Ovary (tissue), 9 donors: ENCODE data around the gene TSPAN31. TPM values are rescaled to one million over a fixed set of nuclear protein-coding genes. Genes with fewer than 3 reads are reported as not detected.

Experiments used
- DNase-seq, 5 donors: peaks; one replicate each; pipeline ENCODE4 v3.0.0-alpha.2; 2019 to 2020
- H3K27ac ChIP-seq, 2 donors: fragments of 200-600 bp; one replicate each; pipeline versions ENCODE4 v1.5.1 to v1.8.0; 2019 to 2022
- H3K27me3 ChIP-seq: fragments of 200-600 bp; one replicate; pipeline ENCODE4 v1.8.0; 2022
- H3K36me3 ChIP-seq: fragments of 200-600 bp; sonication (generic); one replicate; pipeline ENCODE4 v1.5.1; 2019
- H3K4me1 ChIP-seq: one replicate; pipeline ENCODE4 v1.8.1; 2013; ENCODE audit warnings: mild to moderate bottlenecking, moderate library complexity; ENCODE audit not compliant: insufficient read depth
- H3K4me3 ChIP-seq: fragments of 200-600 bp; sonication (generic); one replicate; pipeline ENCODE4 v1.5.1; 2017
- H3K9me3 ChIP-seq, 2 donors: fragments of 200-600 bp in 1 of 2; sonication (generic) in 1 of 2; one replicate each; pipeline versions ENCODE4 v1.5.1 to v1.8.1; 2013 to 2019; ENCODE audit warnings: mild to moderate bottlenecking in 1 of 2, moderate library complexity in 1 of 2
- EP300 ChIP-seq: sonication (generic); formaldehyde crosslinking; IDR thresholded peaks from one replicate; pipeline ENCODE4 v1.6.1; 2017; ENCODE audit warnings: antibody characterized with exemption
- POLR2A ChIP-seq: fragments of 450-650 bp; IDR thresholded peaks from one replicate; pipeline ENCODE4 v1.6.1; 2017; ENCODE audit warnings: antibody characterized with exemption, mild to moderate bottlenecking, moderate library complexity
- WGBS, 3 donors: extraction: QIAGEN DNeasy Blood & Tissue Kit in 1 of 3; methylation state at CpG; one replicate each; pipeline versions ENCODE4 v1.1.5 to v1.1.7; 2013 to 2017; 5-methylcytosine and 5-hydroxymethylcytosine counted together
- intact Hi-C, 4 donors: fragments of 100-400 bp; cut with DNase I; formaldehyde crosslinking; loops; one replicate each; pipeline versions ENCODE4 v1.11.0 to v1.15.1; 2022 to 2023
- polyA plus RNA-seq, 2 donors: library from polyadenylated mRNA; stranded (reverse); fragments of 200-250 nt in 1 of 2; fragments of 350-450 nt in 1 of 2; fragmentation: Illumina TruSeq in 1 of 2; extraction: RNeasy Lipid Tissue Mini Kit (QIAGEN cat#74804) in 1 of 2; gene quantifications; one replicate each; pipeline ENCODE4 v1.2.3, GENCODE V29; 2013 to 2014
- total RNA-seq, 7 donors: library from RNA; depleted of rRNA in 2 of 7; stranded (reverse); fragments of >200 nt in 2 of 7; fragmentation: NEBNext Ultra II Directional in 3 of 7; extraction: Animal tissue kit (Norgen Biotek cat#: 25700) in 3 of 7; gene quantifications; one replicate each; pipeline versions ENCODE4 v1.1.0 to v1.2.4, GENCODE V29; 2016 to 2023
- TF ChIP-seq, protein P1 (sequence below), 3 donors: fragments of 450-650 bp in 2 of 3; fragments of 200-600 bp in 1 of 3; IDR thresholded peaks; one replicate each; pipeline versions ENCODE4 v1.5.1 to v1.8.0; 2016 to 2022; ENCODE audit warnings: antibody characterized with exemption in 3 of 3, mild to moderate bottlenecking in 1 of 3
- donor health status: DM: no; HTN: no; CAD: no; lungs with moderate emphysema.
- donor health status: DM: no; HTN: no; CAD: no.
- donor health status: Bipolar disorder and iron deficiency.
- donor health status: DM: yes; HTN: yes; CAD: no.
- donor health status: DM: no; HTN: no; CAD: no.
- donor health status: DM: yes; HTN: yes; CAD: no.

The TSPAN31 gene
- total and polyA plus RNA-seq, 9 donors = 27.7 to 64.0 (median 43.9) TPM

DNA sequence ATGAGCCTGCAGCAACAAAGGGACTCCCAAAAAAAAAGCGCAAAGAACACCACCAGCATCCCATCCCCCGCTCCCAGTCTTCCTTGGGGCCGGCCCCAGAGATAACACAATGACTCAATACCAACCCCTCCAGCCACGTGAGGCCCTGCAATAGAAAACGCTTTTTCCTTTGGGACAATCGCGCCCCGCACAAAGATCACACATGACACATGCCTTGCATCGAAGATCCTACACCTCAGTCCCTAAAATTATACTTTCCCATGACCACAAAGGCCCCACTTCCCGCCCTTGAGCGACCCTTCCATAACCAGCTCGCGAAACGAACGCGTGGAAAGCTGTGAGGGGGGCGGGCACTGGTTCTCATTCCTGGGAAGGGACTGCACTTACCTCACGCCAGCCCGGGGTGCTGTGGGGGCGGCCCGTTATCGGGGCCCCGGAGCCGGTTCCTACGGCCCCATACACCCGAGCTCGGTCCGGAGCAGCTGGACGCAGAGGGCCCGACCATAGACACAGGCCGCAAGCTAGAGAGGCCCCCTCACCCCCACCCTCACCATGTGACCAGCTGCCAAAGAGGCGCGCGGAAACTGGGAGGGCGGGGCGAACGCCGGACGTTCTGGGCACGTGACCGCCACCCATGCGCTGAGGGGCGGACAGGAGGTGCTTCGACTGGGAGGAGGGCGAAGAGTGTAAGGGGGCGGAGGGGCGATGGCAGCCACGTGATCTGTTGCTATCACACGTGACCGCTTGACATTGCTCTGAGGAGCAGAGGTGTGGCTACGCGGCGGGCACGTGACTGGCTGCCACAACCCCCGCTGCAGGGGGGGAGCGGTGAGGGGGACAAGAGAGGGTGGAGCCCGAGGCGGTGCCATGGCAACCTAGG lies 7.2 kb downstream of the TSPAN31 start, which contains the start of gene CDK4:
TSS of gene CDK4 (minus strand) at position 523 of the 880 bp plus-strand sequence. CDS start 593 bp downstream, outside the sequence.
- peak; percentile 99 for DNase-seq

DNA sequence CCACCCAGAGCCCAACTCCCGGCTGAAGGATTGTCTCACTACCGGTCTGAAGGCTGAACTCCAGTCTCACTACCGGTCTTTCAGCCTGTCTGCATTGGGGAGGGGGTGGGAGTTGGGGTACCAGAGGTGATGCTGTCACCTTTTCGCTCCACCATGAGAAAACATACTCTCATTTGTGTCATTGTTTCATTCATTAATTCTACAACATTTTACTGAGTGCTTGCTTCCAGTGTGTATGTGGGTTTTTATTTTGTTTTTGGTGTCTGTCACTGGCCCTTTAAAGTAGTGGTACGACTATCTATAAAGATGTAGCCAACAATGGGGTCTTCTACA lies 7.8 kb downstream of the TSPAN31 start:
- H3K27ac ChIP-seq = no peak overlapping the region
- no peaks in the 10 kb centered on the region for H3K36me3 ChIP-seq
- no peaks in the 10 kb centered on the region for H3K27me3 ChIP-seq
- DNase-seq = no peak
- peak overlapping the region; percentile 31 for H3K4me3 ChIP-seq
- TF ChIP-seq, protein P1, sequence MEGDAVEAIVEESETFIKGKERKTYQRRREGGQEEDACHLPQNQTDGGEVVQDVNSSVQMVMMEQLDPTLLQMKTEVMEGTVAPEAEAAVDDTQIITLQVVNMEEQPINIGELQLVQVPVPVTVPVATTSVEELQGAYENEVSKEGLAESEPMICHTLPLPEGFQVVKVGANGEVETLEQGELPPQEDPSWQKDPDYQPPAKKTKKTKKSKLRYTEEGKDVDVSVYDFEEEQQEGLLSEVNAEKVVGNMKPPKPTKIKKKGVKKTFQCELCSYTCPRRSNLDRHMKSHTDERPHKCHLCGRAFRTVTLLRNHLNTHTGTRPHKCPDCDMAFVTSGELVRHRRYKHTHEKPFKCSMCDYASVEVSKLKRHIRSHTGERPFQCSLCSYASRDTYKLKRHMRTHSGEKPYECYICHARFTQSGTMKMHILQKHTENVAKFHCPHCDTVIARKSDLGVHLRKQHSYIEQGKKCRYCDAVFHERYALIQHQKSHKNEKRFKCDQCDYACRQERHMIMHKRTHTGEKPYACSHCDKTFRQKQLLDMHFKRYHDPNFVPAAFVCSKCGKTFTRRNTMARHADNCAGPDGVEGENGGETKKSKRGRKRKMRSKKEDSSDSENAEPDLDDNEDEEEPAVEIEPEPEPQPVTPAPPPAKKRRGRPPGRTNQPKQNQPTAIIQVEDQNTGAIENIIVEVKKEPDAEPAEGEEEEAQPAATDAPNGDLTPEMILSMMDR (IDR thresholded peaks at IDR 0.05) = peak in 1 of 3 donors; percentile 10
- no peak for TF ChIP-seq POLR2A
- 1 to 3% (median 2%) methylated on average over 5 of the region's 5 CpGs for WGBS, 3 donors
- H3K4me1 ChIP-seq = peaks cover 9% of the 10 kb centered on the region
- intact Hi-C loops = no loop called here
- H3K9me3 ChIP-seq = no peaks in the 10 kb centered on the region

More for the DNA sequence above, 7.2 kb downstream of the TSPAN31 start, which contains the start of gene CDK4:
- H3K36me3 ChIP-seq = no peaks in the 10 kb centered on the region
- TF ChIP-seq POLR2A = peak; percentile 78
- TF ChIP-seq EP300 = peak; percentile 30
- TF ChIP-seq, protein P1 (IDR thresholded peaks at IDR 0.05) = peak in 1 of 3 donors; percentile 10
- H3K4me1 ChIP-seq = peaks cover 9% of the 10 kb centered on the region
- 0 to 2% (median 0%) methylated on average over 56 to 58 of the region's 58 CpGs for WGBS, 3 donors
- intact Hi-C loops = no loop called here
- H3K4me3 ChIP-seq = peak within 1 kb of the TSS; percentile 82
- no peaks in the 10 kb centered on the region for H3K9me3 ChIP-seq
- peak within 1 kb of the TSS; percentile 31 to 50 for H3K27ac ChIP-seq
- H3K27me3 ChIP-seq = no peaks in the 10 kb centered on the region

DNA sequence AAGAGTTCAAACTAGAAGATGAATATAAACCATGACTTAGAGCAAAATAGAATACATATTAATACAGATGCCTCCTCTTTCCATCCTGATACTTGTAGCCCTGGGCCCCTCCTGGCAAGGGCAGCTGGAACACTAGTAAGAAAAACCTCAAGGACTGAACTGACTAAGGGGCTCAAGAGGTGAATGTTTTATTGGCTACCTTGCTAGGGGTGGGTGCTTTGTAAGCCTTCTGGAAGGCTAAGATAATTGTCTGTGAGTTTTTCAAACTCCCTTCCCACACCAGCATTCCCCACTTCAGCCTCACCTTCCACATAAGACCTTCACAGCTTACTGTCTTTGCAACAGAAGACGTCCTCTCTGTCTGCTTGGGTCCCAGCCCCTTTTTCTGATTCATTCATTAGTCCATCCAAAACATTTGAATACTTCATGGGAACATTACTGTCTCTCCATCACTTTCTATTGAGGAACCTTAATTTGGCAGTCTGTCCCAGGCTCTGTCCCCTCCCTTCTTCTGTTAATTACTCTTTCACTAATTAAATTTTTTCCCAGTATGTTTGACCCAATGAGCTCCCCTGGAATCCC lies 9.0 kb downstream of the TSPAN31 start:
- DNase-seq = no peak
- peaks cover 0 to 10% of the 10 kb centered on the region in 2 donors for H3K9me3 ChIP-seq
- peaks cover 9% of the 10 kb centered on the region for H3K4me1 ChIP-seq
- intact Hi-C loops = no loop called here
- H3K27me3 ChIP-seq = no peaks in the 10 kb centered on the region
- H3K4me3 ChIP-seq = no peak overlapping the region
- no peak for TF ChIP-seq POLR2A
- TF ChIP-seq, protein P1 (IDR thresholded peaks at IDR 0.05) = no peak
- no peak for TF ChIP-seq EP300
- no peaks in the 10 kb centered on the region for H3K36me3 ChIP-seq
- H3K27ac ChIP-seq = no peak overlapping the region
- WGBS, 3 donors = 12 to 23% (median 17%) methylated on average over 1 of the region's 1 CpG

DNA sequence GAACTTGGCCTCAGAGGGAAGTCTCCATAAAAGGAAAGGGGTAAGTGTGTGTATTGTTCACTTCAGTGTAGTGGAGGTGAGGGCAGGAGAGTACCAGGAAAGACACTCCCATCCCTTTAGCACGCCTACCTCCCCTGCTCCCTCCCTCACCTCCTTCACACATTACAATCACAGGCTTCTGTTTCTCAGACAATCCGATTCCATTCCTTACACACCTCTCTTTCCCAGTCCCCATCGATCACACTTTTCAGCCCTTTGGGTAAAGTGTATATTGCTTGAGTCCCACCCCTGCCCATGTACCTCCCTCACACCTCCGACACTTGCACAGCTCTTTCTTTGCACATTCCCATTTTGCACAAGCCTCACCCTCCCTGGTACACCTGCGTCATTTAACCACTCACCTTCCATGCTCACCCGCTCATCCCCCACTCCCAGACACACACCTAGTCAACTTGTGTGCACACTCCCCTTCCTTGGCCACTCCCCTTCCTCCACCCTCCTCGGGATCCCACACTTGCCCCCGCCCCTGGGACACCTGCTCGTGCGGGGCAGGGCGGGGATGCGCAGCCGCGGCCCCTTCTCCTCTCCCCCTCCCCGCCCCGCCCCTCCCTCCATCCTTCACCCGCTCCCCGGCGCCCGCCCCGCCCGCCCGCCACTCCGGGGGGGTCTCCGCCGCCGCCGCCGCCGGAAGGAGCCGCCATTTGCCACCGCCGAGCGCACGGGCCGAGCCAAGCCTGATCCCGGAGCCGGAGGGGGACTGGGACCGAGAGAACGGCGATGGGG lies 9.8 kb downstream of the TSPAN31 start, which contains the start of gene MARCHF9:
TSS of gene MARCHF9 (plus strand) at position 693 of the 783 bp plus-strand sequence. CDS start 426 bp downstream, outside the sequence.
- DNase-seq = peak in 4 of 5 donors; percentile 54 to 64 (median 60)
- no peaks in the 10 kb centered on the region for H3K27me3 ChIP-seq
- H3K36me3 ChIP-seq = no peaks in the 10 kb centered on the region
- H3K4me3 ChIP-seq = peak within 1 kb of the TSS; percentile 69
- intact Hi-C loops = no loop called here
- H3K27ac ChIP-seq = peak within 1 kb of the TSS in 1 of 2 donors; percentile 9
- TF ChIP-seq POLR2A (no peak), EP300 (no peak)
- TF ChIP-seq, protein P1 (IDR thresholded peaks at IDR 0.05) = no peak
- H3K9me3 ChIP-seq = peaks cover 0 to 10% of the 10 kb centered on the region in 2 donors
- 1 to 4% (median 2%) methylated on average over 18 to 38 of the region's 41 CpGs for WGBS, 3 donors
- H3K4me1 ChIP-seq = peaks cover 9% of the 10 kb centered on the region
